ENCODE measurements around the gene PLCB4.

PLCB4 gene

GRCh38 chr20:9507544-9508239 is 438.8 kb downstream of the PLCB4 start:
- Histone ChIP-seq H3K36me3 (replicated peaks) (no peaks in the 10 kb centered on the region), H3K27me3 (replicated peaks) (peaks cover 61% of the 10 kb centered on the region)
- DNase-seq: no peak

GRCh38 chr20:9508240-9508661 is 439.4 kb downstream of the PLCB4 start:
- no peak overlapping the region for H3K4me3 ChIP-seq (ENCODE audit: low read depth, low read length)
- no peak overlapping the region for H3K27ac ChIP-seq
- no peak for DNase-seq
- H3K27me3 ChIP-seq (replicated peaks): peaks cover 61% of the 10 kb centered on the region
- no peaks in the 10 kb centered on the region for H3K36me3 ChIP-seq (replicated peaks)
- in situ Hi-C loops (cut with HindIII; ENCODE audit: low pct_ligation_motif_present, low sequenced_read_pairs): no loop called here
- TF ChIP-seq CTCF (IDR thresholded peaks at IDR 0.05; ENCODE audit: low read depth, low read length, missing control alignments): no peak

More at GRCh38 chr20:9507544-9508239, 438.8 kb downstream of the PLCB4 start:
- H3K27ac ChIP-seq: no peak overlapping the region
- in situ Hi-C loops (cut with HindIII; ENCODE audit: low pct_ligation_motif_present, low sequenced_read_pairs): no loop called here
- no peak for TF ChIP-seq CTCF (IDR thresholded peaks at IDR 0.05; ENCODE audit: low read depth, low read length, missing control alignments)
- H3K4me3 ChIP-seq (ENCODE audit: low read depth, low read length): no peak overlapping the region

- H3K4me3 ChIP-seq (ENCODE audit: low read depth, low read length): no peak overlapping the region
- in situ Hi-C loops (cut with HindIII; ENCODE audit: low pct_ligation_motif_present, low sequenced_read_pairs): no loop called here
Observed at GRCh38 chr20:9508696-9509178, 439.9 kb downstream of the PLCB4 start.

GRCh38 chr20:9509246-9509645 is 440.4 kb downstream of the PLCB4 start:
- no peak overlapping the region for H3K27ac ChIP-seq
- H3K4me3 ChIP-seq (ENCODE audit: low read depth, low read length): no peak overlapping the region
- in situ Hi-C loops (cut with HindIII; ENCODE audit: low pct_ligation_motif_present, low sequenced_read_pairs): no loop called here
- TF ChIP-seq CTCF (IDR thresholded peaks at IDR 0.05; ENCODE audit: low read depth, low read length, missing control alignments): no peak
- peaks cover 70% of the 10 kb centered on the region for H3K27me3 ChIP-seq (replicated peaks)
- DNase-seq: no peak
- H3K36me3 ChIP-seq (replicated peaks): no peaks in the 10 kb centered on the region

More at GRCh38 chr20:9508696-9509178, 439.9 kb downstream of the PLCB4 start:
- DNase-seq: no peak
- H3K36me3 ChIP-seq (replicated peaks): no peaks in the 10 kb centered on the region
- no peak overlapping the region for H3K27ac ChIP-seq
- peaks cover 65% of the 10 kb centered on the region for H3K27me3 ChIP-seq (replicated peaks)
- no peak for TF ChIP-seq CTCF (IDR thresholded peaks at IDR 0.05; ENCODE audit: low read depth, low read length, missing control alignments)

GRCh38 chr20:9510911-9511310 is 442.0 kb downstream of the PLCB4 start:
- H3K27ac ChIP-seq: no peak overlapping the region
- no peaks in the 10 kb centered on the region for H3K36me3 ChIP-seq (replicated peaks)
- DNase-seq: no peak
- in situ Hi-C loops (cut with HindIII; ENCODE audit: low pct_ligation_motif_present, low sequenced_read_pairs): no loop called here
- no peak overlapping the region for H3K4me3 ChIP-seq (ENCODE audit: low read depth, low read length)
- peaks cover 84% of the 10 kb centered on the region for H3K27me3 ChIP-seq (replicated peaks)
- TF ChIP-seq CTCF (IDR thresholded peaks at IDR 0.05; ENCODE audit: low read depth, low read length, missing control alignments): no peak

GRCh38 chr20:9514072-9514460 is 445.2 kb downstream of the PLCB4 start:
- H3K27ac ChIP-seq: no peak overlapping the region
- H3K27me3 ChIP-seq (replicated peaks): peaks cover 82% of the 10 kb centered on the region
- in situ Hi-C loops (cut with HindIII; ENCODE audit: low pct_ligation_motif_present, low sequenced_read_pairs): no loop called here
- no peak overlapping the region for H3K4me3 ChIP-seq (ENCODE audit: low read depth, low read length)
- DNase-seq: no peak
- TF ChIP-seq CTCF (IDR thresholded peaks at IDR 0.05; ENCODE audit: low read depth, low read length, missing control alignments): no peak
- no peaks in the 10 kb centered on the region for H3K36me3 ChIP-seq (replicated peaks)
